HG03103 (cell line): ENCODE data around the gene ZCCHC14.

Source experiments
- ATAC-seq: cut with Tn5 transposase; IDR thresholded peaks from one replicate; pipeline ENCODE4 v1.9.1; 2021; ENCODE audit warnings: low read depth; ENCODE audit not compliant: unreplicated experiment

Gene ZCCHC14

GRCh38 chr16:87436225-87437172 lies 56.3 kb downstream of the ZCCHC14 start:
- no peak for ATAC-seq

- ATAC-seq, result no peak
These were observed 57.2 kb downstream of the ZCCHC14 start for GRCh38 chr16:87435372-87436224.

DNA sequence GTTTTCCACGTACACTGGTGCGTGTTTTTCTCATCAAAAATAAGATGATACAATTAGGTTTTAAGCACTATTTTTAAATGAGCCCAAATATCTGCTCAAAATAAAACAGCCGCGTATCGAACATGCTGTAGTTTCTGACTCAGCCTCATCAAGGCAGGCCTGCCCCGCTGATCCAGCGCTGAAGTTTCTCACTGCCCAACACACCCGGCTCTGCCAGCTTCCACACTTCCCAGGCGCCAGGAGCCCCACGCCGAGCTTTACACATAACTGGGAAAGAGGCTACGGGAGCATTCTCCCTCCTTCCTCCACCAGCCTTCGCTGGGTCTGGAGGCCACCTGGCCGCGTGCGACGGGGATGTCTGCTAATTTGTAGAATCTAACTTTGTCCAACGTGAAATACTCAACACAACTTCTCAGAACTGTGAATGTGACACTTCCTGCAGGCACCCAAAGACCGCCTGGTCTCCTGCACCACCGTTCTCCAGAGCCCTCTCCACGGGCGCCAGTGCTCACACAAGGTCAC lies 58.6 kb downstream of the ZCCHC14 start:
- ATAC-seq, result no peak

GRCh38 chr16:87432330-87432915 lies 60.4 kb downstream of the ZCCHC14 start:
- no peak for ATAC-seq

DNA sequence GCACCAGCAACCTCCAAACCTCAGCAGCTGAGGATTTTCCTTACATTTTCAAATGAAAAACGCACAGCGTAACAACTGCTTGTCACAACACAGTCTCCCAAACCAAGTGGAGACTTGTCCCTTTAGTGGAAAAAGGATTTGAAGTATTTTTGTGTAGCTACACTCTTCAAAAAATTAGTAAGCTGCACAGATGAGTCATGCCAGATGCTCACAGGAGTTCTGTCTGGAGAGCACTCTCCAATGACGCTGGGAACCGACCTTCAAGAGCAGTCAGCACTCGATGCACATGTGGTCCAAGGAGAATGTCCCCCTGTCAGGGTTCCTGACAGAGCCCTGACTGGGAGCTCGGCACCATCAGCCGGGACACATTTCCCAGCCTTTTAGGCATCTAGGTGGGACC lies 60.9 kb downstream of the ZCCHC14 start:
- no peak for ATAC-seq

DNA sequence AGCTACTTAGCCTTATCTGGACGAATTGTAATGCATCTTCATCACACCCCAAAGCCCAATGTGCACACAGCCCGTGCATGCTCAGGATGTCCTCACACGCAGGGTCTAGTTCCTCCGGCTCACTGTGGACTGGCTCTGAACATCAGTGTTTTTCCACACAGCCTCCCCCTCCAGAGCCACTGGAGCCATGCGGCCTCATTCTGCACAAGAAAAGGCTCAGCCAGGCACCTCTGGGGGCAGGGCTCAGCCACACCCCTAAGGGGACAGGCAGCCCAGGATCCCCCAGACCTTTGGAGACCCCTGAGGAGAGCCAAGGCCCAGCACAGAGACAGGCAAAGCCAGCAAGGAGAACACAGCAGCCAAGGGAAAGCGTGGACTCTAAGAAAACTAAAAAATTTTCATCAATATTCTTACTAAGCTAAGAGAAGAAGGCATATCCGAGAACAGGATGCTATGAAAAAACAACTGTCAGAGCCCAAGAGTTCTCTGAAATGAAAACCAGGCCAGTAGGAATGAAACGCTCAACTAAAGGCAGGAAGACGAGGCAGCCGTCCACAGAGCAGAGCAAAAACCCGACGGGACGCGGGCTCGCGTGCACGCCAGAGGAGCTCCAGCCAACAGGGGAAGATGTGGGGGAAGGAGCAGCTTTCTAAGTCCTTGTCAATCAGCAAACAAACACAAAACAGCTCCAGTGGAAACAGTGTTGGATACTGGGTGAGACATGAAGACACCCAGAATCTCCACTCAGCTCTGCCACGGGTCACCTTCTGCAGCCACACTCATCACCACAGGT lies 66.2 kb downstream of the ZCCHC14 start:
- ATAC-seq, result no peak

DNA sequence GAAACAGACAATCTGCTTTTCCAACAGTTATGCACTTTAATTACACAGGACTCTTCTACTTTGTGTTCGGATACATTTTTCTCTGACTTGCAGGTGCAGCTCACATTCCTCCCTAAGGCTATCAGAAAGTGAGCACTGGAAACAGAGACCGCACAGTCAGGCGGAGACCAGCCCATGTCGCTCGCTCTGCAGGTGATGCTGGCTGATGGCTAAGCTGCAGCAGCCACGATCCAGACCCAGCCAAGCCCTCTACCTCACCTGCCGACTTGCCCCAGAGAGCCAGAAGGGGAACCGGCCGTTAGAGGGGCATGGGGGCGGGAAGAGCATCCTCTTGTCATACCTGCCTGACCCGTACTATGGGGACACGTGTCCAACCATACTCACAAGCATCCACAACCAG lies 66.9 kb downstream of the ZCCHC14 start:
- ATAC-seq, result no peak

- ATAC-seq, result no peak
These were observed 68.6 kb downstream of the ZCCHC14 start for GRCh38 chr16:87424266-87424665.

DNA sequence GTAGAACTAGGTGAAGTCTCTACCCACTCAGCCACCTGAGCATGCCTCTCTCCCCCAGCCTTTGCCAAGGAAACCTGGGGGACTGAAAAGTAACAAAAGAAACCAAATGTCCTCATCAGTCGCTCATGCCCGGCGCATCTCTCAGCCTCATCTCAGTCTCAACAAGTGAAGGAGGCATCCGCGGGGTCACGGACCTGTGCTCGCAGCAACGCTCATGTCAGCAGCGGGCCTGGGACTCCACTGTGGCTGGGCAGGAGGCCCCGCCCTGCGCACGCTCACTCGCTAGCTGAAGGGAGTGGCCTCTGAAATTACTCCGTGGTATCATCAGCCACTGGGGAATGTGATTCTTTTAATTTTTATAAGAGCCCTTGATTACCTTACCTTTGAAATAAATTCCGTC lies 69.4 kb downstream of the ZCCHC14 start:
- ATAC-seq, result no peak

DNA sequence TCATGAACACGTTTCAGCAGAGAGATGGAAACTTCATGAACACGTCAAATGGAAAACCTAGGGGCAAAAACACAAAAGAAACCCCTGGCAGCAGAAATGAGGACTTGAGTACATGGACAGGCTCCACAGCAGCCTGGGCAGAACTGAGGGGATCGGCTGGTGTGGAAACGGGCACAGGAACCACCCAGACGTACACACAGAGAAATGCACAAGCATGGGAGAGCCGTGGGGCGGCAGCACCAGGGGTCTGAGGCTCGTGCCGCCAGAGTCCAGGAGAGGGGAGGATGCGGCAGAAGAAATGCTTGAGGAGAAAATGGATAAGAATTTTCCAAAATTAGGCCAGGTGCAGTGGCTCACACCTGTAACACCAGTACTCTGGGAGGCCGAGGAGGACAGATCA lies 70.7 kb downstream of the ZCCHC14 start:
- ATAC-seq, result no peak

DNA sequence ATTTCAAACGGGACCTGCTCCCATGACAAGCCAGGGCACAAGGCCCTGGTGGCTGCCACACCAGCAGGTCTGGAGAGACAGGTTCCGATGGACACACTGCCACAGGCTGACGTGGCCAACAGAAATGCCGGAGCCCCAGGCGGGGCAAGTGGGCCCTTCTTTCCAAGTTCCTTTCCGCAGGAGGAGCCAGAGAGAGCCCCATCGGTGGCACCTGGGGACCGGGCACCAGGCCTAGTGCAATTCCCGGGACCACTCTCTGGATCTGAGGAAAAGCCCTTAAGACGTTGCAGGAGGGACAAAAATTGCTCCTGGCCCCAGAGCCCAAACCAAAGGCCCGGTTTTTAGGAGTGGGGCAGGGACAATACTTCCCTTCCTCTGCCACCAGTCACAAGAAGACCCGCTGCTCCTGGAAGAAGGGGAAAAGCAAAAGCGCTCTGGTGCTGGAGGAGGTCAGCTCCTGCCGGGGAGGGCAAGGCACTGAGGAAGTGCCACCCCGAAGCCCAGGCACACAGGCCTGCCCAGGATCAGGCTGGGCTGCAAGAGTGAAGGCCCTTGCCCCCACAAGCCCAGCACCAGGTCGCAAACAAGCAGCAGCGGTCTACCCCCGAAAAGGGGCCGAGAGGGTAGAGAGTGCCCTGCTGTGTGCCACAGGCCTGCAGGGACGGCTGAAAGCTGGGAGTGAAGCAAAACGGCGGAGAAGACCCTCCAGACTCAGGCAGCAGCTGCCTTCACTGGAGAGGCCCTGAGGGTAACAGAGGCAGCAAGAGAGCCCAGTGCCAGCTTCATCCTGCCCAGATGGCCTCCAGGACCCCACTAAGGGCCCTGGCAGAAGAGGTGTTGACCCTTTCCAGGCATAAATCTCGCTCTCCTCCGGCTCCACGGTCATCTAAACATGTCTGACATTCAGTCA lies 71.6 kb downstream of the ZCCHC14 start:
- ATAC-seq, result no peak

DNA sequence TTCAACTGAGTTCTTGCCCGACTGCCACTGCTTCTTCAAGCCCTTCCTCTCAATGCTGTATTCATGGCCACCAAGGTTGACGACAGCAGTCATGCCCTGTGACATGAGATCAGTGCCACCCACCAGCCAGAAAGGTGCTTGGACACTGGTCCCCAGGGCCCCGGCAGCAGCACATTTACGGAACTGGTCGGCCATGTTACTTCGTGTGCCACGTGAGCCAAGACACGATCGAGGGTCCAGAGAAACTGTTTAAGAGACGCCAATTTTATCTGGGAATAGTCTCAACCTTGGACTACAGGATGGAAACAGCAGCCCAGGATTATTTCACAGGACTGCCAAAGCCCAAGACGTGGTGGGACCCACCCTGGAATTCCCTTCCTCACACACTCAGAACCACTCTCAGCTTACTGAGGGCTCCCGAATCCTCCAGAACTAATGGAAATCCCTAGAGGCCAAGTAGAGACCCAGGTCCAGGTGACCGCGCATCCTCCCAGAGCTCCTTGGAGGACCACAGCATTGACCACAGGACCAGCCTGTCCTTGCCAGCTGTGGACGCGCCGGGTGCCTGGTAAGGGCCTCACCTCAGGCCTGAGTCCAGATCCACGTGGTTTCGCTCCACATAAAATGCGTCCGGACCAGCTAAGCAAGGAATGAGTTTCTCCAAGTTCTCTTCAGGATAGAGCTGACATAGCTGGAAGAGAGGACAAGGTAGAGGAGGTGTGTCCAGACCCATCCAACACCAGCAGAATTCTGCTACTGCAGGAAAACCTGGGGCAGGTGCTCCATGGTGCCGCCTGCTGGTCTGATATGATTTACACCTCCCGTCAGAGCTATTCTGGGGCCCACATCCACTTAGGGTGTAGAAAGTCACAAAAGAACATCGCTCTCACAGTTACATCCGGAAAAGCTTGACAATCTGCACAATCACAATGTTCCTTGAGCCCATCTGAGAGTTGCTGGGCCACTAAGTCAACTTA lies 72.5 kb downstream of the ZCCHC14 start:
- ATAC-seq, result no peak

- no peak for ATAC-seq
These were observed 74.2 kb downstream of the ZCCHC14 start for GRCh38 chr16:87418644-87419043.

DNA sequence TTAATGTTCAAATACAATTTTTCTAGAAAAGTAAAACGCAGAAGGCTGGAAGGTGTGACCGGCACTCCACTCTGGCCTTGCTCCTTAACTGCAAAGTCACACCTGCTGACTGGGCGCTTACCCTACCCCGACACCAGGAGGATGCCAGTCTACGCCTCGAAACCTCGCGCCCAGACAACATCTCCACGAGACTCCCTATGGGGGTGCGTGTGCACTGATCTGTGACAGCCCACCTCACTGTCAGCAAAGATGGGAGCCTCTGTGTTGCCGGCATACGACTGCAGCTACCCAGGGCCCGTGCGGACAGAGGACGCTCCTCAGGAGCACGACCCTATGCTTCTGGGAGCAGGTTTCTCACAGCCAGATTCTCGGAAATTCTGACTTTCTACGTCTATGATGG lies 74.6 kb downstream of the ZCCHC14 start:
- ATAC-seq, result no peak

DNA sequence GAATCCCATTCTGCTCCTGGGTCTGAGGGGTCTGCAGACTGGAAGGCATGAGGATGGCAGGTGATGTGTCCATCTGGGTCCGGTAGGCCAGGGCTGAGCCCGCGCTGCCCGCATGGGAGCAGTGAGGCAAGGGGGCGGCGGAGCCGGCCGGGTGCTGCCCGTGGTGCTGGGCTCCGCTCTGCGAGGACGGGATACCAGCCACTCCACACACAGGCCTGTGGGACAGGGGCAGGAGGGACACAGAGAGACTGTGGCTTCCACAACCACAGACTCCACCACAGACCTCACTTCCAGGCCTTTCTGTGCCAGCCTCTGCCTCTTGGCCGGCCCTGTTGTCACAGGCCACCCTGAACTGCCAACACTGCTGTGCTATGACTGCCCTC lies 75.3 kb downstream of the ZCCHC14 start:
- no peak for ATAC-seq

- ATAC-seq, result no peak
These were observed 75.8 kb downstream of the ZCCHC14 start for GRCh38 chr16:87416826-87417527.

DNA sequence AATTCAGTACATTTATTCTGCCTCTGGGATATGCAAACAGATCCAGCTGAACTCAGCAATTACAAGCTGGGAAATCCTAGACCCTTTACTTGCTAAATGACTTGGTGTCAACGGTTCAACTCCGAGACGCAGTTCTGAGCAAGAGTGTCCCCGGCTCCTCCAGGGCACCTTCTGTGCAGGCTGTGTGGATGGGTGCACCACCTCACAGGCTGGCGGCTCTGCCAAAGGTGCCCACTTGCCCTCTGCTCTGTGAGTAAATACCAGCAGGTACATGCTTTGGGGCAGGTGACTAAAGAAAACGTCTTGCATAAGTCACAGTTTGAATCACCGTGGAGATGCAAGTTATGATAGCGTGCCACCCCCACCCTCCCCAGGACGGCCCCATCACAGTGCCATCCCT lies 77.4 kb downstream of the ZCCHC14 start:
- ATAC-seq, result no peak
